Activated CD8-positive, alpha-beta memory T cell treated with anti-CD3 and anti-CD28 coated beads for 48 hours (primary cell): ENCODE data around the gene KCNK7.
"Not testable (repeated sequence)": the region's sequence is repeated elsewhere in the genome, so short reads cannot be mapped to it uniquely, and the experiment has no call there.

Experiments used
- DNase-seq, 3 experiments: peaks; one replicate each; pipeline ENCODE4 v3.0.0-alpha.2; 2020; ENCODE audit warnings: low read depth in 2 of 3, low spot score in 2 of 3

KCNK7 gene

DNA sequence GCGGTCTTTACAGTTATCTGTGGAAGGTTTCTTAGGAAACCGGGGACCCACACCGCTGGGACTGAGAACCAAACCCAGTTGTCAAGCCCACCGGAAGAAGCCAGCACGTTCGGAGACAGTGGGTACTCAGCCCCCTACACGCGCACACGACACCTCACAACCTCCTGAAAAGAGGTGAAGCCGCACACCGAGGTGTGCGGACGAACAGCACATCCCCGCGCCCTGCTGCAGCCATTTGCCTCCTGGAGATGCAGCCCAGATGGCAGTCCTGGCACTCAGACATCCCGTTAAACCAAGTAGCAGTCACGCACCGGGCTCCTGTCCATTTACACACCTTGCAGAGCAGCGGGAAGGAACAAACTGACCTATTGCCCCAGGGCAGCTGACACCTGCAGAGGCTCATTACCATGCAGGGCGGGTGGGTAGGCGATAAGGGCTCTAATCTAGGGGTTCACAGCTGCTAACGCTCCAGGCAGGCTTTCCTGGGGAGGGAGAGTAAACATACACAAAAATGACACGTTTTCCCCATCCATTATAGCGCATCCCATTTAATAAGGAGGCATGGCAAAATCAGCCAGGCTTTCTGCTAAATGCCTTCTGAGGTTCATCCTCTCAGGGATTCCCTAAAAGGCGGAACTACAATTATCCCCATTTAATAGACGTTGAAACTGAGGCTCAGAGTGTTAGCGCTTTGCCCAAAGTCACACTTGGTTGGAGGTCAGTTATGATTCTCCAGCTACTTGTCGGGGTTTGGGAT, 20.6 kb downstream of the KCNK7 start:
- DNase-seq = no peak

DNA sequence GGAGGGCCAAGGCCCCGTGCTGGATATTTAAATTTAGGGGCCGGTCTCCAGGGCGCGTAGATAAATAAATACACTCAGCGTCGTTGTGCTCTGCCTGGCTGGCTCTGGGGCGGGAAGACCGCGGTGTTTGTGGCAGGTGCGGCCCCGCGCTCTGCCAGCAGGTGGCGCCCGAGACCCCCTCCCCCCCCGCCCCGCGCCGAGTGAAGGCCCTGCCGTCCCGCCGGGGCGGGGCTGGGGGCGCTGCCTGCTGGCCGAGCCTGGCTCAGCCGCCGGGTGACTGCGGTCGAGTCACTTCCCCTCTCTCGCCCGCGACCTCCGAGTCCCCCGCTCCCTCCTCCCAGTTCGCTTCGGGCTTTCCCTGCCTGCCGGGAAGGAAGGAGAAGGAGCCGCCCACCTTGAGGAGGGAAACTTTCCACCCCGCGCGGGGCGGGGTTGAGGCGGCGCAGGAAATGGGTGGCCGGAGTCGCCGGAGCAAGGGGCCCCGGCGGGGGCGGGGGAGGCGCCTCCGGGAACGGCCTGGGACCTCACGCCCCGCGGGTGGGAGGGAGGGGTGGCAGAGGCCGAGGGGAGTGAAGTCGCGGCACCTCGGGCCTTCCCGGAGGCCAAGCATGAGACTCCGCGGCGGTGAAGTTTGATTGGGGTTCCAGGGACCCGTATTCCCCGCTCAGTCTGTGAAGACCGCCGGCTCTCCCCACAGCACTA, 21.3 kb downstream of the KCNK7 start:
- peak; percentile 79 to 96 (median 84) for DNase-seq

DNA sequence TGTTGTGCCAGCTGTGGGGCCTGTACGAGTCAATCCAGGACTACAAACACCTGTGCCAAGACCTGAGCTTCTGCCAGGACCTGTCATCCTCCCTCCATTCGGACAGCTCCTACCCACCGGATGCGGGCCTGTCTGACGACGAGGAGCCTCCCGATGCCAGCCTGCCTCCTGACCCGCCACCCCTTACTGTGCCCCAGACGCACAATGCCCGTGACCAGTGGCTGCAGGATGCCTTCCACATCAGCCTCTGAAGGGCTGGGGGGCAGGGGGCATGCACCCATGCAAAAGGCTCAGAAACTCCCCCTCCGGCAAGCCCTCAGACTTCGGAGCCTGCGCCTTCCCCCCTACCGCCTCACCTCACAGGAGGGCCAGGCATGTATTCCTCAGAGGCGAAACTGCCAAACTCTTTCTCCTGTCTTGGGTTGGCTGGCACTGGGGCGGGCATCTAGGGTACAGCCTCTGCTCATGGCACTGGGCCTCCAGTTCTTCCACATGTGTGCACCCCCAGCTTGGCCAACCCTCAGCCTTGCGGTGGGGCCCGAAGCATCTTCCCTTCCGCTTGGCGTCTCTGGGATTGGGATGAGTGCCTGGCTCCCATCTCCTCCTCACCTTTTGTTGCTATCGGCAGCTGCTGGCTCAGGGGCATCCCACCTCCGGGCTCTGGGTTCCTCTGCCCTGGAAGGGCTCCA, 22.1 kb downstream of the KCNK7 start:
- DNase-seq = no peak

DNA sequence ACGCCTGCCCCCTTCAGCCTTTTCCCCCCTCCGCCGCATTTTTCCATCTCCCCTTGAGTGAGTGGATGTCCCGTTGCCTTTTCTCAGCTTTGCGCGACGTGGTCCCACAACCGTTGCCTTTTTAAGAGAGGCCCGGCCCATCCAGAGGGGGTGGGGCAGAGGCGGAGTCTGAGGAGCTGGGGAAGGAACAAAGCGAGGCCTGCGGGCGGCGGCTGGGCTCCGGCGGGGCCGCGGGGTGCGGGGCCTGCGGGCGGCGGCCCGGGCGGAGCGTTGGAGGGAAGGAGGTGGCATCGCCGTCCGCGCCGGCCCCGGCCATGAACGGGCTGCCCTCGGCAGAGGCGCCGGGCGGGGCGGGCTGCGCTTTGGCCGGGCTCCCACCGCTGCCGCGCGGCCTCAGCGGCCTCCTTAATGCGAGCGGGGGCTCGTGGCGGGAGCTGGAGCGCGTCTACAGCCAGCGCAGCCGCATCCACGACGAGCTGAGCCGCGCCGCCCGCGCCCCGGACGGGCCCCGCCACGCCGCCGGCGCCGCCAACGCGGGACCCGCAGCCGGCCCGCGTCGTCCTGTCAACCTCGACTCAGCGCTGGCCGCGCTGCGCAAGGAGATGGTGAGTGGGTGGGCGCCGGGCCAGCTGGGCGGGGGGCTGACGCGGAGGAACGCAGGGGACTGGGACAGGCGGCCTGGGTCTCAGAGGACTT, 23.1 kb downstream of the KCNK7 start, which contains the start of gene FAM89B:
Gene FAM89B, plus strand, starts transcription at position 183 of the 696 bp plus-strand sequence. Its CDS starts 132 bp downstream, at position 315.
- peak in 2 of 3 experiments; percentile 62 to 74 for DNase-seq

DNA sequence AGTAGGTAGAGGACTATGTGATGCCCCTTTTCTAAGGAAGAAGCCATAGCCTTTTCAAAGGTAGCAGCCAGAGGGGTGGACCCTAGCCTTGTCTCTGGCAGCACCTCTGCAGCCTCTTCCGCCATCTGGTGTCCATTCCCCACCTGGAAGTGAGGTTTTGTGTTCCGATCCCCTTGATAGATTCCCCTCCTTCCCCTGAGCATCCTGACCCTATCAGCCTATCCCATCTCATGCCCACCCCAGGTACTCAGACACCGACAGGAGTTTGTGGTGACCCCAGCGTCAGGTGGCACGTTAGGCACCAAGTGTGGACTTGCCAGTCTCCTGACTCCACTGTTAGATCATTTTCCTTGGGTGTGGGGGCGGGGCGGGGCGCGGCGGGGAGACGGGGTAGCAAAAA, 23.7 kb downstream of the KCNK7 start:
- DNase-seq = no peak

DNA sequence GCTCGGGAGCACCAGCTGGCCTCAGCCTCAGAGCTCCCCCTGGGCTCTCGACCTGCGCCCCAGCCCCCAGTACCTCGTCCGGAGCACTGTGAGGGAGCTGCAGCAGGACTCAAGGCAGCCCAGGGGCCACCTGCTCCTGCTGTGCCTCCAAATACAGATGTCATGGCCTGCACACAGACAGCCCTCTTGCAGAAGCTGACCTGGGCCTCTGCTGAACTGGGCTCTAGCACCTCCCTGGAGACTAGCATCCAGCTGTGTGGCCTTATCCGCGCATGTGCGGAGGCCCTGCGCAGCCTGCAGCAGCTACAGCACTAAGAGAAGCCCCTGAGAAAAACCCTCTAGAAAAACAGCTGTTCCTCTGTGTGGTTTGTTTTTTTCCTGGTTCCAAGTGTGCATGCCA, 24.2 kb downstream of the KCNK7 start:
- DNase-seq = no peak

DNA sequence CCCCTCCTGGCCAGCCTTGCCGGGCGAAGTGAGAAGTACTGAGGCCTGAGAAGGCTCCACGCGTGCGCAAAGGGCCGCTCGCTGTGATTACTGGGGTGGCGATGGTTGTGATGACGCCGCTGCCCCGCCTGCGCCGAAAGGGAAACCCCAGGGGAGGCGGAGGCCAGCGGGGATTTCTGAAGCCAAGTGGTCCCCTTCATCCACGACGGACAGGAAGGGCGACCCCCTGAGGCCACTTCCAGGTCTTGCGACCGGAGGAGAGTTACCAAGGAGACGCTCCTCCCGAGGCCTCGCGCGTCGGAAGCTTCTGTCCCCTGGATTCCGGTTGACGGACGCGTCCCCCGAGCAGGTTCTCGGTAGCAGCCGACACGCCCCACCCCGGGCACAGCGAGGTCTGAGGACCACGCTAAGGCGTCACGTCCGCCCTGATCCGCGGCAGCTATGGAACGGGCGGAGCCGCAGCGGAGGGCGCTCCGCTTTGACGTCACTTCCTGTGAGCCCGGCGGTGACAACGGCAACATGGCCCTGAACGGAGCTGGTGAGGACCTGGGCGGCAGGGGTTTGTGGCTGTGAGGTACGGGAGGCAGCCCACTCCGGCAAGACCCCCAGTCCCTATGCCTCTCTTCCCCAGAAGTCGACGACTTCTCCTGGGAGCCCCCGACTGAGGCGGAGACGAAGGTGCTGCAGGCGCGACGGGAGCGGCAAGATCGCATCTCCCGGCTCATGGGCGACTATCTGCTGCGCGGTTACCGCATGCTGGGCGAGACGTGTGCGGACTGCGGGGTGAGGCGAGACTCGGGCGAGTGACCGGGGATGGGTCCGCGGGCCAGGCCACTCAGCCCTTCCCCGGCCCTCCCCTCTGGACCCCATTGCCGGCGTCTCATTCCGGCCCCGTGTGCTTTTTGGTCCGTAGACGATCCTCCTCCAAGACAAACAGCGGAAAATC, 25.4 kb downstream of the KCNK7 start, which contains the start of gene ZNRD2:
Gene ZNRD2, plus strand, starts transcription at position 505 of the 946 bp plus-strand sequence. Its CDS starts 15 bp downstream, at position 520.
- DNase-seq = peak; percentile 86 to 98 (median 94)

DNA sequence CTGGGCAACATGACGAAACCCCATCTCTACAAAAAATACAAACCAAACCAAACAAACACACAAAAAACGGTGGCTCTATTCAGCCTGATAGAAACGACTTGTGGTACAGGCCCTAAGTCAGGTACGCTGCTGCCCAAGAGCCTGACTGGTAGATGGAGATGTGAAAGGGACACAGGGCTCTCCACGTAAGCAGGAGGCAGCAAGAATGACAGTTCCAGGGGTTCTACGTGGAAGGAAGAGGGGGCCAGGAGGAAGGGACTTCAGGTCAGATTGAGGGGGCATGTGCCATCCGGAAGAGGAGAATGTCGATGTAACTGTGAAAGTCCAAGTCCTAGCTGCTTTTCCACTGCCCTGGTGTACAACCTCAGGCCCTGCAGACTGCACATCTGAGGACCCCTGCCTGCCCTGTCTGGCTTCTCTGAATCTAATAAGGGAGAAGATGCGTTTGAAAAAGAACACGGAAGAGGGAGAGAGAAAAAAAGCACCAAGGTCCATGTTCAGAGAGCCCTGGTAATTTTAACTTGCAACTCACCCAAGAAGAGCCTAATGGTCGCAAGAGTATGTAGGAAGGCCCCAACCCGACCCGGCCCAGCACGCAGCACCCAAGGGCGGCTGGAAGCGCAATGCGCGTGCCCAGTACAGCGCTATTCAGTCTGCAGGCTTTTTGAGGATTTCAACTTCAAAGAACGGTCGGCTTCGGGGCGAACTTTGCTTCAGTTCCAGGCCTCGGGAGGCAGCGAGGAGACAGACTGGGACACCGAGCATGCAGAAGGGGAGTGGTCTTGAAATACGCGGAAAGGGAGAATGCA, 26.2 kb downstream of the KCNK7 start:
- no peak for DNase-seq

DNA sequence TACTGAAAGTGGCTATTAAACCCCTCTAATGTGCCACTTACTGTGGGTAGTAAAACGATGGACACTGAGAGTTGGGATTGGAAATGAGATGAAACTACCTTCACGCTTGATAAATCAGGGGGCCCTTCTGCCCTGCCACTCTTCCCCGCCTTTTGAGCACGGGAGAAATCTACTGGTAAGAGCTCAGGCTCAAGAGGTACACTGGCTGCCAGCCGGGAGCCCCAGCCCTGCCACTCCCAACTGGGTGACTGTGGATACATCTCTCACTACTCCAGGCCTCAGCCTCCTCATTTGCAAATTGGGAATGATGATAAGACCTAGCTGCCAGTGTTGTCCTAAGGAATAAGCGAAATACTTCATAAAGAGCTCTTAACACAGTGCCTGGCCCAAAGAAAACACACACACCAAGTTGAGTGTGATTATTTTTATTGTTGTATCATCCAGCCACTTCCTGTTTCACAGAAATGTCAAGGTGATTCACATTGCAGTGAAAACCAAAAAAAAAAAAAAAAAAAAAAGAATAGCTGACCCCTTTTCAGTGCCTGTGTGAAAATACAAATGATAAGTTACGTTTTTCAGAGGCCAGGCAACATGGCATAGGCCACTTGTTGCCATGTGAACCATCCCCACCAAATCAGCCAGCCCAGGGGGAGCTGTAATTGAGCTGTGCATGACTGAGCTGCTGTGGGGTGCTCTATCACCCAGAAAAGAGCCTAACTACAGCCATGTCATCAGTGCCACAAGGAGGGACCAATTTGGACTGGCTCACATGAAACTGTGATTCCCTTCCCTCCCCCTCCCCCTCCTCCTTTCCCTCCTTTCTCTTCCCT, 29.8 kb downstream of the KCNK7 start:
- no peak for DNase-seq

DNA sequence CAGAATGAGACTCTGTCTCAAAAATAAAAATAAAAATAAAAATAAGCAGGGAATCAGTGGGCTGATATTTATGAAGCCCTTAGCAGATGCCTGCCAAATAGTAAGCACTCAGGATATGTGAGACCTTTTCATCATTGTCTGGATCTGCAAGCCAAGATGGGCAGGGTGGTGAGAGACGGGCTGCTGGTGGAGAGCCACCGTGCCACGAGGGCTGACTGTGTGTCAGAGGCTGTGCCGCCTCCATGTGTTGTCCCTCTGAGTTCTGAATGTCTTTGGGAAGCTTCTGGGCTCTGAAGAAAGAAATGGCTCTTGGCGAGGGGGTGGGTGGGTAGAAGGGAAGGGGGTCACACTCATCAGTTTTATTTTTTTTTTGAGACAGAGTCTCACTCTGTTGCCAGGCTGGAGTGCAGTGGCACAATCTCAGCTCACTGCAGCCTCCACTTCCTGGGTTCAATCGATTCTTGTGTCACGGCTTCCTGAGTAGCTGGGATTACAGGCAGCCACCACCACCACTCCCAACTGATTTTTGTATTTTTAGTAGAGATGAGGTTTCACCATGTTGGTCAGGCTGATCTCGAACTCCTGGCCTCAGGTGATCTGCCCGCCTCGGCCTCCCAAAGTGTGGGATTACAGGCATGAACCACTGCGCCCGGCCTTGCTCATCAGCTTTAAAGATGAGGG, 30.6 kb downstream of the KCNK7 start:
- not testable (repeated sequence) for DNase-seq

DNA sequence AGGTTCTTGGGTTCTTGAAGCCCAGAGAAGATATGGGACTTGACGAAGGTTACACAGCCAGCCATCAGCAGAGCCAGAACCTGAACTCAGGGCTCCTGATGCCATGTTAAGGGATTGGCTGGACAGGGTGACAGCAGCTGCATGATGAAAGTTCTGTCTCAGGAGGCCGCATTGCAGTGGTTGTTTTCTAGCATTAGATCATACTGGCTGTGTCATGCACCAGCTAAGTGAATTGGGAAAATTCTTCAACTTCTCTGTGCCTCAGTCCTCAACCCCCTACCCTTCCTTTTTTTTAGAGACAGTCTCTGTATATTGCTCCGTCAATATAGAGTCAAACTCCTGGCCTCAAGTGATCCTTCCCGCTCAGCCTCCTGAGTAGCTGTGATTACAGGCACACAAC, 32.0 kb downstream of the KCNK7 start:
- no peak for DNase-seq

DNA sequence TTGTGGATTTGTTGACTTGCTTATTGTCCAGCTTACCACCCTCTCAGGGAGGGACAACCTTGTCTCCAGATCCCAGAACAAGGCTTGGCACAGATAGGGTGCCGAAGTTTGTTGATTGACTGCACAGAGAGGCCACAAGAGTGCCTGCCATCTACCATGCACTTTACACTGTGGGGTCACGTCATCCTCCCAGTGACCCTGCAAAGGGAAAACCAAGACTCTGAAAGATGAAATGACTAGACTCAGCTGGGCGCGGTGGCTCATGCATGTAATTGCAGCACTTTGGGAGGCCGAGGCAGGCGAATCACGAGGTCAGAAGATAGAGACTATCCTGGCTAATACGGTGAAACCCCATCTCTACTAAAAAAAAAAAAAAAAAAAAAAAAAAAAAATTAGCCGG, 32.8 kb downstream of the KCNK7 start:
- no peak for DNase-seq

DNA sequence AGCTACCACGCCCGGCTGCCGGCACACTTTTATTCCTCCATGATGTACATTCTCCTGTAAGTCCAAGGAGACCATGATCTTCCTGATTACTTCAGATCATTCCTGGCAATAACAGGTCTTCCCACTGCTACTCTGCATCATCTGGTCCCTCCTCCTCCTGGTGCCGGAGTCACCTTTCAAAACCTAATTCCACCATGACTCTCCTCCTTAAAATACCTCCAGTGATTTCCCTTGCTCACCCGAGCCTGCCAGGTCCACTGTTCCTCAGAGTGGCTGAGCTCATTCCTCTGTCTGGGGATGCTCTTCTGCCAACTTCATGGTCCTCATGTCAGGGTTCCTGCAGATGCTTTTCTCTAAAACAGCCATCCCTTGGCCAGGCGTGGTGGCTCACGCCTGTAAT, 33.6 kb downstream of the KCNK7 start:
- no peak for DNase-seq

DNA sequence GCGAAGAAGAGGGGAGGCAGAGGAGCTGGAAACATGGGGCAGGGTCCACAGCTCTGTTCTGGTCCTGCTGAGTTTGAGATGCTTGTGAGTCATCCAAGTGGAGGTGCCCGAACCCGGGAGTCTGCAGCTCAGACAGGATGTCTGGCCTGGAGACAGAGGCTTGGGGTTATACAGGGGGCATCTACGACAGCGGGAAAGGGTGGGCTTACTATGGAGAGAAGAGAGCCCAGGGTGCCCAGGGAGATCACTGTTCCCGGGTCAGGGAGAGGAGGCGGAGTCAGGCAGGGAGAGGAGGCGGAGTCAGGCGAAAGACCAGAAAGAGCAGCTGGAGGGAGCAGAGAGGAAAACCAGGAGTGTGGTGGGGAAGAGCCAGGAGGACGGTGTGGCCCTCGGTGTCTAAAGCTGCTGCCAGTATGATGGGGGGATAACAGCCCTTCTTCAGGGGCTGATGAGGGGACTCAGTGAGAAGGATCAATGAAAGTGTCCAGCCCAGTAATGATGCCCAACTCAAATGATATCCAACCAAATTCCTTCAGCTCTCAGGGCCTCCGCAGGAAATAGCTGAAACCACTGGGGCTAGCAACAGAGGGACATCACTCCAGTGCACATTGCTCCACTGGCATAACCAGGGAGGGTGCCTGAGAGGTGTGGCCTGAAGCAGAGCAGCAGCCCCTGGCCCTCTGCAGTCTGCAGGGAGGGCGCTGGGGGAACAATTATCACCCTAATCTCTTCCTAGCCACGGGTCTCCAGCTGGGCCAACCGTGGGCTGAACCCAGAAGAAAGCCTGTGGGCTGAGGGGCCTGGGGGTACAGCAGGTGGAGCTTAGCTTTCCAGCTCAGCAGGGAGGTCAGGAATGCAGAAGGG, 34.8 kb downstream of the KCNK7 start:
- no peak for DNase-seq

DNA sequence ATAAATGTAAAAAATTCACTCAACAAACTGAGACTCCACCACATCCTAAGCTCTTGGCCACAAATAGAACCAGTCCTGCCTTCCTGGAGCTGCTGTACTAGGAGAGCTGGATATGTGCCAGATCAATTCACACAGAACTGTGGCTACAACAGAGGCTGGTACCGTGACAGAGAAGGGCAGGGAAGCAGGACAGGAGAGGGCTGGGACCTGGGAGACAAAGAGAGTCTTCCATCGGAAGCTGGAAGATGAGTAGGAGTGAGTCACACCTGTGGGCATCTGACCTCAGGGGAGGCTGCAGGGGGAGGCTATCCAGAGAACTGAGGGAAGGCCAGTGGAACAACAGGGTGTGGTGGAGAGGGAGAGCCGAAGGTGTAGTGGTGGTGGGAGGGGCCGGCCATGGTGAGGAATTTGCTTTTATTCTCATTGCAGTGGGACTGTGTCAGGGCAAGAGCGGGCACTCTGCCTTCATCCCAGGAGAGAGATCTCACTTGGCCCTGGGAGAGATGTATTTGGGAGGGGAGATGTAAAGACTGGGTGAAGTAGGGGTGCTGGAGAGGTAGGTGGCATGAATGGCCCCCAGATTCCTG, 35.6 kb downstream of the KCNK7 start:
- DNase-seq = no peak

DNA sequence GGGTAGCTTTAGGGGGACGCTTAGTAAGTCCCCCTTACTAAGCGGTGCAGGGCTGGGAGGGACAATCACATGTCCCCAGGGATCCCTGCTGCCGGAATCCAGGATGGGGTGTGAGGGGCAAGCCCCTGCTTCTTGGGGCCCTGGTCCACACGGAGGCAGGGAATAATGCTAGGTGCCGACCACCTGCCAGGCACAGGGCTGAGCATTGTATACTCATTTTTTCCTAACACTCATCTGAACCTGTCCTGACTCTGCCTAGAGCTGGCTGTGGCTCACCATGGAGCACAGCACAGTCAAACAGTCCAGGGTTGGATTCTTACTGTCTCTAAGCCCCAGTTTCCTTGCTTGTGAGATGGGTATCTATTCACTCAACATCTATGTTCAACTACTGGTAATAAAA, 36.1 kb downstream of the KCNK7 start:
- no peak for DNase-seq
